ENCODE results near the gene CS.

GRCh38 chr12:56330936-56331490 is 30.9 kb upstream of the CS start:
- TF ChIP-seq POLR2A (IDR thresholded peaks at IDR 0.05; ENCODE audit: low read depth, low read length): no peak
- no peak for TF ChIP-seq CTCF (conservative IDR thresholded peaks at IDR 0.05; ENCODE audit: low read depth, low read length)
- TF ChIP-seq MXI1 (IDR thresholded peaks at IDR 0.05; ENCODE audit: borderline replicate concordance, low read depth, low read length): no peak
- no peak for TF ChIP-seq FOS (IDR thresholded peaks at IDR 0.05; ENCODE audit: low read depth, low read length)
- TF ChIP-seq RAD21 (IDR thresholded peaks at IDR 0.05; ENCODE audit: low read length): no peak
- no peak for TF ChIP-seq CHD1 (IDR thresholded peaks at IDR 0.05; ENCODE audit: low read depth, low read length)
- no peak for TF ChIP-seq CEBPB (IDR thresholded peaks at IDR 0.05; ENCODE audit: low read depth, low read length)
- no peak for TF ChIP-seq SMC3 (IDR thresholded peaks at IDR 0.05; ENCODE audit: low read depth, low read length)
- no peak for TF ChIP-seq MAFK (IDR thresholded peaks at IDR 0.05; ENCODE audit: low read depth, low read length)
- TF ChIP-seq RCOR1 (IDR thresholded peaks at IDR 0.05; ENCODE audit: insufficient replicate concordance, low read length): no peak
- TF ChIP-seq RFX5 (IDR thresholded peaks at IDR 0.05; ENCODE audit: low read depth, low read length): no peak
- no peak for TF ChIP-seq BHLHE40 (IDR thresholded peaks at IDR 0.05; ENCODE audit: low read depth, low read length)
- no peak for TF ChIP-seq USF2 (IDR thresholded peaks at IDR 0.05; ENCODE audit: low read depth, low read length)
